Endothelial cell of umbilical vein (primary cell): ENCODE data around the gene KANSL1. TPM values are rescaled to one million over a fixed set of nuclear protein-coding genes. Genes with fewer than 3 reads are reported as not detected.

Source experiments
- BruUV-seq: library from RNA; stranded (reverse); fragments of 400-500 nt; replicated peaks from 2 replicates; lab custom pipeline; 2021; lab: Mats Ljungman, UMichigan
- CTCF ChIA-PET: fragments of 300-600, 350-600 bp; sonication (Branson Sonifier 250); formaldehyde crosslinking; loops from one replicate; lab custom pipeline; 2021; ENCODE audit warnings: antibody characterized with exemption, inconsistent platforms; lab: Charles Lee
- POLR2A ChIA-PET: fragments of 300-600, 350-600 bp; sonication (Branson Sonifier 250); formaldehyde crosslinking; loops from one replicate; lab custom pipeline; 2021; ENCODE audit warnings: antibody characterized with exemption, inconsistent platforms; lab: Charles Lee
- DNase-seq: peaks from one replicate; pipeline ENCODE4 v3.0.0-alpha.2; 2011; ENCODE audit warnings: low read depth, low spot score
- FAIRE-seq: peaks from 2 replicates; lab custom pipeline; 2011; peaks lifted over from hg19 to GRCh38; lab: Jason Lieb, UNC
- H2AFZ ChIP-seq: 2 replicates; pipeline ENCODE4 v1.6.0; 2012; ENCODE audit warnings: low read depth, low read length, control low read depth, inconsistent platforms
- H3K27ac ChIP-seq: 2 replicates; pipeline ENCODE4 v1.5.1; 2011; ENCODE audit warnings: low read depth, mild to moderate bottlenecking, control low read depth, low read length, moderate library complexity; ENCODE audit not compliant: insufficient read depth
- H3K27me3 ChIP-seq, 2 experiments: 2 replicates each; pipeline versions ENCODE4 v1.6.0 to v1.6.1; 2011; ENCODE audit warnings: low read length in 2 of 2, mixed read lengths in 1 of 2; ENCODE audit not compliant: control insufficient read depth in 2 of 2, insufficient read depth in 2 of 2
- H3K36me3 ChIP-seq, 2 experiments: 2 replicates in 1 of 2; 3 replicates in 1 of 2; pipeline ENCODE4 v1.5.1; 2011; ENCODE audit warnings: low read length in 2 of 2, mild to moderate bottlenecking in 1 of 2, moderate library complexity in 1 of 2; ENCODE audit not compliant: control insufficient read depth in 2 of 2, insufficient read depth in 2 of 2; ENCODE audit errors: extremely low read depth in 1 of 2
- H3K4me1 ChIP-seq: 3 replicates; pipeline ENCODE4 v1.5.1; 2011; ENCODE audit warnings: mild to moderate bottlenecking, low read length; ENCODE audit not compliant: control insufficient read depth, insufficient read depth; ENCODE audit errors: extremely low read depth
- H3K4me2 ChIP-seq: 2 replicates; pipeline ENCODE4 v1.6.1; 2011; ENCODE audit warnings: low read length, control low read depth, mixed read lengths; ENCODE audit not compliant: insufficient read depth
- H3K4me3 ChIP-seq, 3 experiments: fragments of 200-600 bp in 1 of 3; sonication (generic), shearing (Covaris generic) in 1 of 3; replicated peaks in 1 of 3; 2 replicates each; pipeline ENCODE4 v1.5.1; 2011 to 2016; ENCODE audit warnings: control low read depth in 3 of 3, low read length in 3 of 3, mild to moderate bottlenecking in 2 of 3, inconsistent platforms in 1 of 3, low read depth in 1 of 3, moderate library complexity in 1 of 3; ENCODE audit not compliant: insufficient read depth in 1 of 3
- H3K79me2 ChIP-seq: 2 replicates; pipeline ENCODE4 v1.6.0; 2012; ENCODE audit warnings: low read length, inconsistent platforms; ENCODE audit not compliant: control insufficient read depth, insufficient read depth
- H3K9ac ChIP-seq: replicated peaks from 2 replicates; pipeline ENCODE3; 2011; ENCODE audit warnings: low read length, control low read depth; ENCODE audit not compliant: insufficient read depth; ENCODE audit errors: extremely low read depth
- H3K9me1 ChIP-seq: replicated peaks from 3 replicates; pipeline ENCODE4 v1.6.0; 2011; ENCODE audit warnings: mild to moderate bottlenecking, low read length; ENCODE audit not compliant: control insufficient read depth, insufficient read depth; ENCODE audit errors: extremely low read depth
- H3K9me3 ChIP-seq: replicated peaks from 2 replicates; pipeline ENCODE4 v1.5.1; 2012; ENCODE audit warnings: low read length, inconsistent platforms; ENCODE audit not compliant: control insufficient read depth, insufficient read depth
- H4K20me1 ChIP-seq: replicated peaks from 2 replicates; pipeline ENCODE3; 2011; ENCODE audit warnings: mild to moderate bottlenecking, low read length; ENCODE audit not compliant: control insufficient read depth, insufficient read depth; ENCODE audit errors: extremely low read depth
- CTCF ChIP-seq, 2 donors: IDR thresholded peaks; 1 replicate in 1 of 2; 2 replicates in 1 of 2; pipeline ENCODE4 v1.5.1; 2011; ENCODE audit warnings: low read length in 2 of 2, mild to moderate bottlenecking in 2 of 2, moderate library complexity in 2 of 2, control low read depth in 1 of 2, inconsistent platforms in 1 of 2, low read depth in 1 of 2; ENCODE audit not compliant: insufficient read depth in 1 of 2; ENCODE audit errors: extremely low read depth in 1 of 2
- EZH2 ChIP-seq: IDR thresholded peaks from 2 replicates; pipeline ENCODE4 v1.6.1; 2012; ENCODE audit warnings: borderline replicate concordance, low read depth, mild to moderate bottlenecking, moderate library complexity, low read length, inconsistent platforms; ENCODE audit not compliant: severe bottlenecking
- FOS ChIP-seq: IDR thresholded peaks from 2 replicates; pipeline ENCODE4 v1.6.1; 2011; ENCODE audit warnings: mild to moderate bottlenecking, low read length, moderate library complexity, borderline replicate concordance; ENCODE audit not compliant: insufficient read depth
- GATA2 ChIP-seq: IDR thresholded peaks from 2 replicates; pipeline ENCODE4 v1.7.0; 2011; ENCODE audit warnings: low read depth, mild to moderate bottlenecking, moderate library complexity, mixed read lengths, low read length; ENCODE audit not compliant: insufficient read length, insufficient read depth
- JUN ChIP-seq: IDR thresholded peaks from 2 replicates; pipeline ENCODE4 v1.6.1; 2011; ENCODE audit warnings: borderline replicate concordance, low read depth; ENCODE audit not compliant: insufficient read length, insufficient read depth
- MAX ChIP-seq: IDR thresholded peaks from 2 replicates; pipeline ENCODE4 v1.6.1; 2011; ENCODE audit not compliant: insufficient read depth, insufficient read length
- MYC ChIP-seq: IDR thresholded peaks from one replicate; pipeline ENCODE4 v1.6.1; 2011; ENCODE audit warnings: mild to moderate bottlenecking, low read depth, low read length
- POLR2A ChIP-seq: IDR thresholded peaks from 2 replicates; pipeline ENCODE4 v1.6.1; 2012; ENCODE audit warnings: low read depth, mild to moderate bottlenecking, control low read depth, low read length
- POLR2AphosphoS5 ChIP-seq: IDR thresholded peaks from 2 replicates; pipeline ENCODE4 v1.6.1; 2012; ENCODE audit warnings: low read depth, mild to moderate bottlenecking, control low read depth, low read length, moderate library complexity; ENCODE audit not compliant: insufficient read depth
- dilution Hi-C: fragments of 300-500 bp; cut with MboI; formaldehyde crosslinking; loops from one replicate; pipeline ENCODE4 v1.15.0; 2019; ENCODE audit warnings: low sequenced_read_pairs; ENCODE audit not compliant: extremely low pct_ligation_motif_present
- intact Hi-C: fragments of 100-400 bp; cut with micrococcal nuclease; formaldehyde crosslinking; loops from one replicate; pipeline ENCODE4 v1.10.0; 2022
- polyA plus RNA-seq, 4 experiments: library from polyadenylated mRNA; depleted of rRNA in 3 of 4; stranded (reverse) in 3 of 4; unstranded in 1 of 4; fragments of >200 nt; gene quantifications; 2 replicates each; pipeline versions ENCODE4 v1.2.1 to v1.2.3, GENCODE V29; 2011 to 2012; ENCODE audit warnings: missing spikeins in 1 of 4
- total RNA-seq: library from RNA; stranded (reverse); gene quantifications from 2 replicates; pipeline ENCODE4 v1.2.3, GENCODE V29; 2021

KANSL1 gene
- total and polyA plus RNA-seq, 2 donors (not counting 3 experiments of a cell fraction or from before 2014, with no cell fraction given): 29.1 to 74.0 TPM

- Histone ChIP-seq H3K4me1 (no peaks in the 10 kb centered on the region), H4K20me1 (peaks cover 7% of the 10 kb centered on the region), H3K36me3 (peaks cover 0 to 2% of the 10 kb centered on the region in 2 experiments), H3K9ac (no peak overlapping the region), H3K27me3 (no peaks in the 10 kb centered on the region), H3K9me1 (no peaks in the 10 kb centered on the region), H3K9me3 (no peaks in the 10 kb centered on the region), H3K27ac (no peak overlapping the region), H3K4me2 (no peak overlapping the region), H3K79me2 (peaks cover 46% of the 10 kb centered on the region), H3K4me3 (no peak overlapping the region), H2AFZ (no peak overlapping the region)
- ChIA-PET POLR2A (no interaction called here), CTCF (interaction anchor here (1.0 to 1.5 kb wide), 2 partner anchors 37 to 112 kb away, joined by 4 read pairs; partner anchors contain the start of gene KANSL1)
- dilution Hi-C loops: no loop called here
- BruUV-seq: no TSS peak
- FAIRE-seq: no peak
- intact Hi-C loops: no loop called here
- TF ChIP-seq MAX (no peak), POLR2AphosphoS5 (no peak), MYC (no peak), JUN (no peak), FOS (no peak), POLR2A (no peak), CTCF (IDR thresholded peaks at IDR 0.05; ENCODE audit: extremely low read depth in 1 of 2, insufficient read depth in 1 of 2, low read depth in 1 of 2, low read length in 2 of 2) (no peak), GATA2 (no peak), EZH2 (no peak)
- DNase-seq: no peak
These were observed 112.3 kb downstream of the KANSL1 start for GRCh38 chr17:46081018-46081320.
